ENCODE measurements around the gene SGCE. TPM values are rescaled to one million over a fixed set of nuclear protein-coding genes. Genes with fewer than 3 reads are reported as not detected.

SGCE gene
- total and polyA plus RNA-seq, 4 donors = 9.3 to 70.6 (median 44.2) TPM

GRCh38 chr7:94579470-94579869 is 76.5 kb downstream of the SGCE start:
- TF ChIP-seq ZBTB33 (IDR thresholded peaks at IDR 0.05) (no peak), RXRA (IDR thresholded peaks at IDR 0.05) (no peak), FOXA1 (IDR thresholded peaks at IDR 0.05) (no peak), NR2F2 (IDR thresholded peaks at IDR 0.05) (no peak), TAF1 (conservative IDR thresholded peaks at IDR 0.05) (no peak), SP1 (IDR thresholded peaks at IDR 0.05) (no peak), FOXA2 (IDR thresholded peaks at IDR 0.05) (no peak), MAX (IDR thresholded peaks at IDR 0.05) (no peak), GABPA (IDR thresholded peaks at IDR 0.05 in 1 of 2, conservative IDR thresholded peaks at IDR 0.05 in 1 of 2) (no peak), JUND (IDR thresholded peaks at IDR 0.05) (no peak), ATF3 (IDR thresholded peaks at IDR 0.05) (no peak), REST (IDR thresholded peaks at IDR 0.05) (no peak), HNF4G (IDR thresholded peaks at IDR 0.05) (no peak), CTCF (IDR thresholded peaks at IDR 0.05; ENCODE audit: low read depth, low read length, missing input control) (no peak), YY1 (IDR thresholded peaks at IDR 0.05) (no peak), HNF4A (conservative IDR thresholded peaks at IDR 0.05) (no peak), EGR1 (IDR thresholded peaks at IDR 0.05; ENCODE audit: low read depth in 2 of 2) (no peak)
- Histone ChIP-seq H3K27ac (ENCODE audit: low read depth in 1 of 2, low read length in 2 of 2) (no peak overlapping the region), H3K4me3 (ENCODE audit: low read depth in 1 of 3, low read length in 3 of 3) (no peak overlapping the region), H3K36me3 (ENCODE audit: control insufficient read depth in 4 of 4, insufficient read depth in 3 of 4, low read depth in 1 of 4, low read length in 3 of 4) (no peaks in the 10 kb centered on the region), H3K9me3 (ENCODE audit: control insufficient read depth in 4 of 4, low read length in 3 of 4) (peaks cover 0 to 11% (median under 1%) of the 10 kb centered on the region in 4 donors), H3K9ac (ENCODE audit: low read depth in 1 of 2, low read length in 2 of 2) (no peak overlapping the region), H3K4me1 (ENCODE audit: control insufficient read depth in 4 of 4, insufficient read depth in 4 of 4, low read length in 3 of 4) (peaks cover 0 to 15% (median 8%) of the 10 kb centered on the region in 4 donors), H3K27me3 (ENCODE audit: control insufficient read depth in 4 of 4, insufficient read depth in 4 of 4, low read length in 3 of 4) (no peaks in the 10 kb centered on the region)
- DNase-seq (ENCODE audit: low spot score) = no peak
- WGBS = 67% methylated on average over 2 of the region's 2 CpGs

GRCh38 chr7:94578614-94579013 is 77.3 kb downstream of the SGCE start:
- peaks cover 0 to 11% (median under 1%) of the 10 kb centered on the region in 4 donors for H3K9me3 ChIP-seq (ENCODE audit: control insufficient read depth in 4 of 4, low read length in 3 of 4)
- H3K4me1 ChIP-seq (ENCODE audit: control insufficient read depth in 4 of 4, insufficient read depth in 4 of 4, low read length in 3 of 4) = peaks cover 0 to 7% (median 1%) of the 10 kb centered on the region in 4 donors
- H3K27ac ChIP-seq (ENCODE audit: low read depth in 1 of 2, low read length in 2 of 2) = no peak overlapping the region
- no peaks in the 10 kb centered on the region for H3K27me3 ChIP-seq (ENCODE audit: control insufficient read depth in 4 of 4, insufficient read depth in 4 of 4, low read length in 3 of 4)
- DNase-seq (ENCODE audit: low spot score) = no peak
- H3K4me3 ChIP-seq (ENCODE audit: low read depth in 1 of 3, low read length in 3 of 3) = no peak overlapping the region
- no peaks in the 10 kb centered on the region for H3K36me3 ChIP-seq (ENCODE audit: control insufficient read depth in 4 of 4, insufficient read depth in 3 of 4, low read depth in 1 of 4, low read length in 3 of 4)
- H3K9ac ChIP-seq (ENCODE audit: low read depth in 1 of 2, low read length in 2 of 2) = no peak overlapping the region
- TF ChIP-seq NR2F2 (IDR thresholded peaks at IDR 0.05) (no peak), RXRA (IDR thresholded peaks at IDR 0.05) (no peak), YY1 (IDR thresholded peaks at IDR 0.05) (no peak), ZBTB33 (IDR thresholded peaks at IDR 0.05) (no peak), JUND (IDR thresholded peaks at IDR 0.05) (no peak), HNF4G (IDR thresholded peaks at IDR 0.05) (no peak), EGR1 (IDR thresholded peaks at IDR 0.05; ENCODE audit: low read depth in 2 of 2) (no peak), MAX (IDR thresholded peaks at IDR 0.05) (no peak), RAD21 (IDR thresholded peaks at IDR 0.05) (no peak), HNF4A (conservative IDR thresholded peaks at IDR 0.05) (no peak), FOXA1 (IDR thresholded peaks at IDR 0.05) (no peak), GABPA (IDR thresholded peaks at IDR 0.05 in 1 of 2, conservative IDR thresholded peaks at IDR 0.05 in 1 of 2) (no peak), FOXA2 (IDR thresholded peaks at IDR 0.05) (no peak), SP1 (IDR thresholded peaks at IDR 0.05) (no peak)
